SK-N-SH (cell line): ENCODE measurements around the gene MED27.

Source experiments
- MXI1 ChIP-seq: IDR thresholded peaks from 2 replicates; pipeline ENCODE4 v1.6.1; 2012; ENCODE audit warnings: mild to moderate bottlenecking, low read depth, low read length, improper control_type of control experiment
- POLR2AphosphoS5 ChIP-seq: IDR thresholded peaks from 2 replicates; pipeline ENCODE4 v1.6.1; 2012; ENCODE audit warnings: low read depth, low read length
- RFX5 ChIP-seq: IDR thresholded peaks from 2 replicates; pipeline ENCODE4 v1.6.1; 2012; ENCODE audit warnings: mild to moderate bottlenecking, improper control_type of control experiment, low read length
- SIN3A ChIP-seq: IDR thresholded peaks from 2 replicates; pipeline ENCODE4 v1.6.1; 2012; ENCODE audit warnings: low read depth, mild to moderate bottlenecking, low read length, moderate library complexity, borderline replicate concordance
- SMC3 ChIP-seq: IDR thresholded peaks from 2 replicates; pipeline ENCODE4 v1.6.1; 2012; ENCODE audit warnings: low read depth, low read length, improper control_type of control experiment
- TAF1 ChIP-seq: IDR thresholded peaks from 2 replicates; pipeline ENCODE4 v1.6.1; 2012; ENCODE audit warnings: low read depth, mild to moderate bottlenecking, low read length, moderate library complexity, borderline replicate concordance
- YY1 ChIP-seq: IDR thresholded peaks from 2 replicates; pipeline ENCODE4 v1.4.0; 2012; ENCODE audit warnings: low read depth, mild to moderate bottlenecking
- TF ChIP-seq, protein P1 (sequence below): IDR thresholded peaks from 2 replicates; pipeline ENCODE4 v1.4.0; 2012; ENCODE audit warnings: low read depth, borderline replicate concordance
- TF ChIP-seq, protein P2 (sequence below): fragments of 200-600 bp; sonication (generic); IDR thresholded peaks from 2 replicates; pipeline ENCODE4 v1.6.1; 2017; ENCODE audit warnings: antibody characterized with exemption, mild to moderate bottlenecking, moderate library complexity
- TF ChIP-seq, protein P3 (sequence below): IDR thresholded peaks from 2 replicates; pipeline ENCODE4; 2012
- TF ChIP-seq, protein P4 (sequence below): IDR thresholded peaks from 2 replicates; pipeline ENCODE4 v1.4.0; 2012; ENCODE audit warnings: low read depth, borderline replicate concordance

DNA sequence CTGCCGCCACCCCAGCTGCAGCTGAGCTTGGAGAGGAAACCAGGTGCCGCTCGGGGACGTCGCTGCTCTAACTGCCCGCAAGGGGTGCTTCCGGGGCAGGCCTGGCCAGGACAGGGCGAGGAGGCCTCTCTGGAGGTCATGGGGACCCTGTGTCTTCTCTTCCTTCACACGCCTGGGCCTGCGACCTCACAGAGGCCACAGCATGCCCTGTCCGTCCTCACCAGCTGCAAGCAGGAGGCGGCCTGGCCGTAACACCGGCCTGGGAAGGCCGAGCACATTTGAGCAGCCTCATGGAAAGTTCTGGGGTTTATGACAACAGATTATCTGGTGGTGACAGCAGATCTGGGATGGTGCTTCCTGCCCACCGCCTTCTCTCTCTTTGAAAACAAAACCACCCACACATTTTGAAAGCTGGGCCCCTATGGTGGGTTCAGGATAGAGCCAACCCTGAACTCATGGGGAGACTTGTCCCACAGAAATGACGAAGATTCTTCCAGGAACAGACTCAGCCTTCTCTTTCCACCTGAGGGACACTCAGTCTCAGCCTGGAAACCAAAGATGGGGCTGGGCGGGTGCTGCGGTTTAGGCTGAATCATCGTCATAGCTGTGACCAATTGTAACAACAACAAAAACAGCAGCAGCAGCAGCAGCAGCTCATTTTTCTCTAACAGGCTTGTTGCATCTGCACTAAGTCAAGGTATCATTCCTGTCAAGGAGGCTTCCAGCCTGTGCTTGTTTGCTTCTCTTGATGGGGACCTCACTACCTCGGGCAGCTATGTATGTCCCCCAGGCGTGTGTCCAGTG is 240.2 kb downstream of the MED27 start:
- TF ChIP-seq, protein P1, sequence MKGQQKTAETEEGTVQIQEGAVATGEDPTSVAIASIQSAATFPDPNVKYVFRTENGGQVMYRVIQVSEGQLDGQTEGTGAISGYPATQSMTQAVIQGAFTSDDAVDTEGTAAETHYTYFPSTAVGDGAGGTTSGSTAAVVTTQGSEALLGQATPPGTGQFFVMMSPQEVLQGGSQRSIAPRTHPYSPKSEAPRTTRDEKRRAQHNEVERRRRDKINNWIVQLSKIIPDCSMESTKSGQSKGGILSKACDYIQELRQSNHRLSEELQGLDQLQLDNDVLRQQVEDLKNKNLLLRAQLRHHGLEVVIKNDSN = no peak
- TF ChIP-seq, protein P2, sequence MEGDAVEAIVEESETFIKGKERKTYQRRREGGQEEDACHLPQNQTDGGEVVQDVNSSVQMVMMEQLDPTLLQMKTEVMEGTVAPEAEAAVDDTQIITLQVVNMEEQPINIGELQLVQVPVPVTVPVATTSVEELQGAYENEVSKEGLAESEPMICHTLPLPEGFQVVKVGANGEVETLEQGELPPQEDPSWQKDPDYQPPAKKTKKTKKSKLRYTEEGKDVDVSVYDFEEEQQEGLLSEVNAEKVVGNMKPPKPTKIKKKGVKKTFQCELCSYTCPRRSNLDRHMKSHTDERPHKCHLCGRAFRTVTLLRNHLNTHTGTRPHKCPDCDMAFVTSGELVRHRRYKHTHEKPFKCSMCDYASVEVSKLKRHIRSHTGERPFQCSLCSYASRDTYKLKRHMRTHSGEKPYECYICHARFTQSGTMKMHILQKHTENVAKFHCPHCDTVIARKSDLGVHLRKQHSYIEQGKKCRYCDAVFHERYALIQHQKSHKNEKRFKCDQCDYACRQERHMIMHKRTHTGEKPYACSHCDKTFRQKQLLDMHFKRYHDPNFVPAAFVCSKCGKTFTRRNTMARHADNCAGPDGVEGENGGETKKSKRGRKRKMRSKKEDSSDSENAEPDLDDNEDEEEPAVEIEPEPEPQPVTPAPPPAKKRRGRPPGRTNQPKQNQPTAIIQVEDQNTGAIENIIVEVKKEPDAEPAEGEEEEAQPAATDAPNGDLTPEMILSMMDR = no peak
- TF ChIP-seq MXI1 (no peak), YY1 (no peak), SIN3A (no peak), TAF1 (no peak), POLR2AphosphoS5 (no peak), SMC3 (no peak), RFX5 (no peak)
- TF ChIP-seq, protein P3, sequence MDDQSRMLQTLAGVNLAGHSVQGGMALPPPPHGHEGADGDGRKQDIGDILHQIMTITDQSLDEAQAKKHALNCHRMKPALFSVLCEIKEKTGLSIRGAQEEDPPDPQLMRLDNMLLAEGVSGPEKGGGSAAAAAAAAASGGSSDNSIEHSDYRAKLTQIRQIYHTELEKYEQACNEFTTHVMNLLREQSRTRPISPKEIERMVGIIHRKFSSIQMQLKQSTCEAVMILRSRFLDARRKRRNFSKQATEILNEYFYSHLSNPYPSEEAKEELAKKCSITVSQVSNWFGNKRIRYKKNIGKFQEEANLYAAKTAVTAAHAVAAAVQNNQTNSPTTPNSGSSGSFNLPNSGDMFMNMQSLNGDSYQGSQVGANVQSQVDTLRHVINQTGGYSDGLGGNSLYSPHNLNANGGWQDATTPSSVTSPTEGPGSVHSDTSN = no peak
- TF ChIP-seq, protein P4, sequence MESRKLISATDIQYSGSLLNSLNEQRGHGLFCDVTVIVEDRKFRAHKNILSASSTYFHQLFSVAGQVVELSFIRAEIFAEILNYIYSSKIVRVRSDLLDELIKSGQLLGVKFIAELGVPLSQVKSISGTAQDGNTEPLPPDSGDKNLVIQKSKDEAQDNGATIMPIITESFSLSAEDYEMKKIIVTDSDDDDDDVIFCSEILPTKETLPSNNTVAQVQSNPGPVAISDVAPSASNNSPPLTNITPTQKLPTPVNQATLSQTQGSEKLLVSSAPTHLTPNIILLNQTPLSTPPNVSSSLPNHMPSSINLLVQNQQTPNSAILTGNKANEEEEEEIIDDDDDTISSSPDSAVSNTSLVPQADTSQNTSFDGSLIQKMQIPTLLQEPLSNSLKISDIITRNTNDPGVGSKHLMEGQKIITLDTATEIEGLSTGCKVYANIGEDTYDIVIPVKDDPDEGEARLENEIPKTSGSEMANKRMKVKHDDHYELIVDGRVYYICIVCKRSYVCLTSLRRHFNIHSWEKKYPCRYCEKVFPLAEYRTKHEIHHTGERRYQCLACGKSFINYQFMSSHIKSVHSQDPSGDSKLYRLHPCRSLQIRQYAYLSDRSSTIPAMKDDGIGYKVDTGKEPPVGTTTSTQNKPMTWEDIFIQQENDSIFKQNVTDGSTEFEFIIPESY = no peak
